ENCODE measurements around the gene GSTK1.

The GSTK1 gene

GRCh38 chr7:143245123-143245522, 18.1 kb upstream of the GSTK1 start:
- no peak for TF ChIP-seq CTCF (IDR thresholded peaks at IDR 0.05)
- no peak overlapping the region for H3K27ac ChIP-seq
- no peak overlapping the region for H3K4me3 ChIP-seq
- no peak for DNase-seq
- H3K27me3 ChIP-seq = peaks cover 0 to 9% of the 10 kb centered on the region in 2 donors
- intact Hi-C loops (cut with DNase I; ENCODE audit: low total_unique reads) = no loop called here
- H3K9me3 ChIP-seq = no peaks in the 10 kb centered on the region
- H3K36me3 ChIP-seq = no peaks in the 10 kb centered on the region
- H3K4me1 ChIP-seq = no peaks in the 10 kb centered on the region

DNA sequence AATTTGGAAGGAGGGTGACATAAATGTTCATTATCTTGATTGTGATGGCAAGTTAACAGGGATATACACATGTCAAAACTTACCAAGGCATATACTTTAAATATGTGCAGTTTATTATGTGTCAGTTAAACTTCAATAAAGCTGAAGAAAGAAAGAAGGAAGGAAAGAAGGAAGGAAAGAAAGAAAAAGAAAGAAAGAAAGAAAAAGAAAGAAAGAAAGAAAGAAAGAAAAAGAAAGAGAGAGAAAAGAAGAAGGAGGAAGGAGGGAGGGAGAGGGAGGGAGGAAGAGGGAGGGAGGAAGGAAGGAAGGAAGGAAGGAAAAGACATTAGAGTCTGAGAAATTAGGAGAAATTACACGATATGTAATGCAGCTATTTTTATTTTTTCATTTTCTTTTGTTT, 15.9 kb upstream of the GSTK1 start:
- intact Hi-C loops (cut with DNase I; ENCODE audit: low total_unique reads) = no loop called here
- H3K4me3 ChIP-seq = no peak overlapping the region
- peaks cover 0 to 3% of the 10 kb centered on the region in 2 donors for H3K27me3 ChIP-seq
- H3K36me3 ChIP-seq = no peaks in the 10 kb centered on the region
- H3K27ac ChIP-seq = no peak overlapping the region
- DNase-seq = no peak
- no peaks in the 10 kb centered on the region for H3K9me3 ChIP-seq
- no peak for TF ChIP-seq CTCF (IDR thresholded peaks at IDR 0.05)
- no peaks in the 10 kb centered on the region for H3K4me1 ChIP-seq

DNA sequence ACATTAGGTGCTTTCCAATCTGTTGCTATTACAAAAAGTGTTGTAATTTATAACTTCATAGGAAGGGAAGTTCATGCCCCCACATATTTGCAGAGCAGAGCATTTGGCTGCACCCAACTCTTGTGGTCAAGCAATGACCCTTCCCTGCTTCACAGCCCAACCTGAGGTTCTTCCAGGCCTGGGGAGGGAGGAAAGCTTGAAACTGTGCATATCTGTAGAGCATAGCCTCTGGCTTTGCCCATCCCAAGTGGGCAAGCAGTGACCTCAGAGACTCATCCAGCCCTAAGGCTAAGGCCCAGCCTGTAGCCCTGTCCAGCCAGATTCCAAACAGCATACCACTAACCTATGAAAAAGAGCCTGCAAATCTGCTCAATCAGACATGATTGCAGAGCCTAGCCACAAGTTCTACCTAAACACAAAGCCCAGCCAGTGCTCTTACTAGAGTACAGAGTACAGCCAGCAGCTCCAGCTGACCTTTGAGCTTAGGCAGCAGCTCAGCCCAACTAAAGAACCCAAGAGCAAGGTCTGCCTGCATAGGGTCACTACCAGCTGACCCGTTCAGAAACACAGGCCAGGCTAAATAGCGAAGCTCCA, 14.4 kb upstream of the GSTK1 start:
- no peak for DNase-seq
- H3K9me3 ChIP-seq = no peaks in the 10 kb centered on the region

GRCh38 chr7:143250199-143250598, 13.0 kb upstream of the GSTK1 start:
- no peaks in the 10 kb centered on the region for H3K27me3 ChIP-seq
- H3K4me3 ChIP-seq = no peak overlapping the region
- H3K27ac ChIP-seq = no peak overlapping the region
- no peaks in the 10 kb centered on the region for H3K36me3 ChIP-seq
- no peaks in the 10 kb centered on the region for H3K4me1 ChIP-seq
- intact Hi-C loops (cut with DNase I; ENCODE audit: low total_unique reads) = no loop called here
- DNase-seq = no peak
- no peaks in the 10 kb centered on the region for H3K9me3 ChIP-seq
- TF ChIP-seq CTCF (IDR thresholded peaks at IDR 0.05) = no peak

More for the DNA sequence above, 14.4 kb upstream of the GSTK1 start:
- intact Hi-C loops (cut with DNase I; ENCODE audit: low total_unique reads) = no loop called here
- H3K27me3 ChIP-seq = no peaks in the 10 kb centered on the region
- H3K4me1 ChIP-seq = no peaks in the 10 kb centered on the region
- H3K4me3 ChIP-seq = no peak overlapping the region
- H3K27ac ChIP-seq = no peak overlapping the region
- H3K36me3 ChIP-seq = no peaks in the 10 kb centered on the region
- no peak for TF ChIP-seq CTCF (IDR thresholded peaks at IDR 0.05)

DNA sequence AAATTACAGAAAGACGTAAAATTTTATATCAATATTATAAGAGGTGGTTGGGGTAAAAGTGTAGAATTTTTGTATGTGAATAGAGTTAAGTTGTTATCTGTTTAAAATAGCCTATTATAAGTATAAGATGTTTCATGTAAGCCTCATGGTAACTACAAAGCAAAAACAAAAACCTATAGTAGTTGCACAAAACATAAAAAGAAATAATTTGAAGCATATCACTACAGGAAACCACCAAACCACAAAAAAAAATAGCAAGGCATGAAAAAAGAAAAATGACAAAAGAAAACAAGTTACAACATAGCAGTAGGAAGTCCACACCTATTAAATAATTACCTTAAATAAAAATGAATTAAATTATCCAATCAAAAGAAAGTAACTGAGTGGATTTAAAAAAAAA, 12.4 kb upstream of the GSTK1 start:
- Histone ChIP-seq H3K36me3 (no peaks in the 10 kb centered on the region), H3K4me1 (no peaks in the 10 kb centered on the region), H3K4me3 (no peak overlapping the region), H3K27me3 (no peaks in the 10 kb centered on the region), H3K27ac (no peak overlapping the region), H3K9me3 (no peaks in the 10 kb centered on the region)
- intact Hi-C loops (cut with DNase I; ENCODE audit: low total_unique reads) = no loop called here
- DNase-seq = no peak
- TF ChIP-seq CTCF (IDR thresholded peaks at IDR 0.05) = no peak

- no peak for TF ChIP-seq CTCF (IDR thresholded peaks at IDR 0.05)
- intact Hi-C loops (cut with DNase I; ENCODE audit: low total_unique reads) = no loop called here
- DNase-seq = no peak
Observed at GRCh38 chr7:143252006-143252405, 11.2 kb upstream of the GSTK1 start.

More at GRCh38 chr7:143252006-143252405, 11.2 kb upstream of the GSTK1 start:
- Histone ChIP-seq H3K4me1 (no peaks in the 10 kb centered on the region), H3K36me3 (no peaks in the 10 kb centered on the region), H3K27me3 (no peaks in the 10 kb centered on the region), H3K27ac (no peak overlapping the region), H3K4me3 (no peak overlapping the region), H3K9me3 (no peaks in the 10 kb centered on the region)
